Activated T-cell treated with anti-CD3 and anti-CD28 coated beads, Interleukin-2, amount 50 U/mL, for 24 hours (primary cell): Measurements from ENCODE around the gene CYP8B1.
A peak's percentile ranks its signal among the peaks of the same experiment; 100 is the strongest.

Experiments used
- DNase-seq: peaks from one replicate; pipeline ENCODE4 v3.0.0-alpha.2; 2020
- H3K27ac Mint-ChIP-seq: 2 replicates; pipeline ENCODE4 v1.8.0; 2020; ENCODE audit warnings: mild to moderate bottlenecking, mixed read lengths
- H3K27me3 Mint-ChIP-seq: 2 replicates; pipeline ENCODE4 v1.8.0; 2020; ENCODE audit warnings: mixed read lengths
- H3K36me3 Mint-ChIP-seq: 2 replicates; pipeline ENCODE4 v1.8.0; 2020; ENCODE audit warnings: low read depth, mixed read lengths
- H3K4me1 Mint-ChIP-seq: 2 replicates; pipeline ENCODE4 v1.8.0; 2020; ENCODE audit warnings: low read depth, mixed read lengths
- H3K4me3 Mint-ChIP-seq: 2 replicates; pipeline ENCODE4 v1.8.0; 2020; ENCODE audit warnings: mild to moderate bottlenecking, moderate library complexity, mixed read lengths
- H3K9me3 Mint-ChIP-seq: 2 replicates; pipeline ENCODE4 v1.8.0; 2020; ENCODE audit warnings: mixed read lengths

Gene CYP8B1

GRCh38 chr3:42851228-42851834 lies 24.3 kb downstream of the CYP8B1 start:
- no peak overlapping the region for H3K27ac Mint-ChIP-seq
- H3K36me3 Mint-ChIP-seq, result no peaks in the 10 kb centered on the region
- peaks cover 4% of the 10 kb centered on the region for H3K27me3 Mint-ChIP-seq
- peaks cover 15% of the 10 kb centered on the region for H3K4me1 Mint-ChIP-seq
- no peaks in the 10 kb centered on the region for H3K9me3 Mint-ChIP-seq
- DNase-seq, result no peak
- H3K4me3 Mint-ChIP-seq, result no peak overlapping the region

- H3K4me3 Mint-ChIP-seq, result no peak overlapping the region
- H3K27me3 Mint-ChIP-seq, result peaks cover 4% of the 10 kb centered on the region
- H3K27ac Mint-ChIP-seq, result no peak overlapping the region
- no peaks in the 10 kb centered on the region for H3K9me3 Mint-ChIP-seq
- no peaks in the 10 kb centered on the region for H3K36me3 Mint-ChIP-seq
- no peak for DNase-seq
- H3K4me1 Mint-ChIP-seq, result peaks cover 20% of the 10 kb centered on the region
Observed at GRCh38 chr3:42850263-42850662, 25.4 kb downstream of the CYP8B1 start.

GRCh38 chr3:42849017-42849416 lies 26.7 kb downstream of the CYP8B1 start:
- H3K27ac Mint-ChIP-seq, result no peak overlapping the region

GRCh38 chr3:42847731-42848130 lies 27.9 kb downstream of the CYP8B1 start:
- no peak overlapping the region for H3K4me3 Mint-ChIP-seq
- no peak for DNase-seq

More at GRCh38 chr3:42849017-42849416, 26.7 kb downstream of the CYP8B1 start:
- Mint-ChIP-seq H3K36me3 (no peaks in the 10 kb centered on the region), H3K4me1 (peaks cover 20% of the 10 kb centered on the region), H3K9me3 (no peaks in the 10 kb centered on the region), H3K4me3 (no peak overlapping the region), H3K27me3 (peaks cover 3% of the 10 kb centered on the region)
- no peak for DNase-seq

GRCh38 chr3:42846685-42847522 lies 28.8 kb downstream of the CYP8B1 start:
- Mint-ChIP-seq H3K9me3 (no peaks in the 10 kb centered on the region), H3K27me3 (no peaks in the 10 kb centered on the region), H3K27ac (peak overlapping the region; percentile 55), H3K4me3 (no peak overlapping the region), H3K4me1 (peaks cover 20% of the 10 kb centered on the region), H3K36me3 (no peaks in the 10 kb centered on the region)
- DNase-seq, result no peak

More at GRCh38 chr3:42847731-42848130, 27.9 kb downstream of the CYP8B1 start:
- Mint-ChIP-seq H3K9me3 (no peaks in the 10 kb centered on the region), H3K4me1 (peaks cover 20% of the 10 kb centered on the region), H3K36me3 (no peaks in the 10 kb centered on the region), H3K27ac (no peak overlapping the region), H3K27me3 (no peaks in the 10 kb centered on the region)

GRCh38 chr3:42844815-42845214 lies 30.9 kb downstream of the CYP8B1 start:
- no peak for DNase-seq
- Mint-ChIP-seq H3K36me3 (no peaks in the 10 kb centered on the region), H3K4me3 (no peak overlapping the region), H3K9me3 (no peaks in the 10 kb centered on the region), H3K27me3 (no peaks in the 10 kb centered on the region), H3K4me1 (peaks cover 20% of the 10 kb centered on the region), H3K27ac (no peak overlapping the region)

- Mint-ChIP-seq H3K27me3 (peaks cover under 1% of the 10 kb centered on the region), H3K4me1 (peaks cover 24% of the 10 kb centered on the region), H3K9me3 (no peaks in the 10 kb centered on the region), H3K27ac (no peak overlapping the region), H3K36me3 (no peaks in the 10 kb centered on the region), H3K4me3 (no peak overlapping the region)
- DNase-seq, result no peak
Observed at GRCh38 chr3:42844412-42844713, 31.3 kb downstream of the CYP8B1 start.

- Mint-ChIP-seq H3K4me1 (peaks cover 25% of the 10 kb centered on the region), H3K27ac (no peak overlapping the region), H3K9me3 (no peaks in the 10 kb centered on the region), H3K27me3 (peaks cover 6% of the 10 kb centered on the region), H3K36me3 (no peaks in the 10 kb centered on the region), H3K4me3 (no peak overlapping the region)
- DNase-seq, result no peak
Observed at GRCh38 chr3:42843713-42844411, 31.8 kb downstream of the CYP8B1 start.

- Mint-ChIP-seq H3K4me3 (no peak overlapping the region), H3K4me1 (peaks cover 10% of the 10 kb centered on the region), H3K36me3 (no peaks in the 10 kb centered on the region), H3K27me3 (peaks cover 6% of the 10 kb centered on the region), H3K9me3 (no peaks in the 10 kb centered on the region), H3K27ac (no peak overlapping the region)
- DNase-seq, result no peak
Observed at GRCh38 chr3:42841332-42841731, 34.3 kb downstream of the CYP8B1 start.

GRCh38 chr3:42839616-42840015 lies 36.1 kb downstream of the CYP8B1 start:
- no peaks in the 10 kb centered on the region for H3K9me3 Mint-ChIP-seq
- no peak overlapping the region for H3K4me3 Mint-ChIP-seq
- H3K4me1 Mint-ChIP-seq, result peaks cover 5% of the 10 kb centered on the region
- H3K27ac Mint-ChIP-seq, result no peak overlapping the region
- DNase-seq, result no peak
- no peaks in the 10 kb centered on the region for H3K36me3 Mint-ChIP-seq
- H3K27me3 Mint-ChIP-seq, result peaks cover 6% of the 10 kb centered on the region

- no peak overlapping the region for H3K27ac Mint-ChIP-seq
- peaks cover 6% of the 10 kb centered on the region for H3K27me3 Mint-ChIP-seq
Observed at GRCh38 chr3:42838571-42838970, 37.1 kb downstream of the CYP8B1 start.

GRCh38 chr3:42836150-42837123 lies 39.2 kb downstream of the CYP8B1 start:
- H3K4me3 Mint-ChIP-seq, result no peak overlapping the region
- no peaks in the 10 kb centered on the region for H3K9me3 Mint-ChIP-seq
- no peaks in the 10 kb centered on the region for H3K36me3 Mint-ChIP-seq
- no peak for DNase-seq
- peaks cover 6% of the 10 kb centered on the region for H3K27me3 Mint-ChIP-seq
- peaks cover 5% of the 10 kb centered on the region for H3K4me1 Mint-ChIP-seq
- no peak overlapping the region for H3K27ac Mint-ChIP-seq

More at GRCh38 chr3:42838571-42838970, 37.1 kb downstream of the CYP8B1 start:
- Mint-ChIP-seq H3K36me3 (no peaks in the 10 kb centered on the region), H3K9me3 (no peaks in the 10 kb centered on the region), H3K4me3 (no peak overlapping the region), H3K4me1 (peaks cover 5% of the 10 kb centered on the region)
- DNase-seq, result no peak

GRCh38 chr3:42831321-42831713 lies 44.4 kb downstream of the CYP8B1 start:
- no peak overlapping the region for H3K4me3 Mint-ChIP-seq
- H3K9me3 Mint-ChIP-seq, result no peaks in the 10 kb centered on the region
- no peak overlapping the region for H3K27ac Mint-ChIP-seq
- no peaks in the 10 kb centered on the region for H3K36me3 Mint-ChIP-seq
- DNase-seq, result peak; percentile 77
- peaks cover 4% of the 10 kb centered on the region for H3K4me1 Mint-ChIP-seq
- peaks cover 4% of the 10 kb centered on the region for H3K27me3 Mint-ChIP-seq
